Activated CD4-positive, alpha-beta T cell treated with anti-CD3 and anti-CD28 coated beads, Interleukin-2, amount 50 U/mL, for 1 hour (primary cell): ENCODE data around the gene RAB11A.

ENCODE experiments used
- DNase-seq: peaks from one replicate; pipeline ENCODE4 v3.0.0-alpha.2; 2020

Gene RAB11A

DNA sequence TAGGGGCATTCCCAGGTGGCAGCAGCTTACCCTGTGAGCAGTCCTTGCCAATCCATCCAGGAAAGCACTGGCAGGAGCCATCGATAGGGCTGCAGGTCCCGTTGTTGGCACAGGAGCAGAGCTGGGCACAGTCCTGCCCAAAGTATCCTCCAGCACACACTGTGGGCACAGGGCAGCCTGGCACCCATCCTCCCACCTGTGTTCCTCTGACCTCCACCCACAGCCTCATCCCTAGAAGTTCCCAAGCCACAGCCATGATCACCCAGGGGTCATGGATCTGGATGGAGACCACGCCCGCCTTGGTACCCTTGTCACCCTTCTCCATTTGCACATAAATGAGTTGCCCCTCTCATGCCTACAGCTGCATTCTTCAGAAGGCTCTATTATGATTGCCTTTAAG is 48.6 kb downstream of the RAB11A start:
- no peak for DNase-seq

DNA sequence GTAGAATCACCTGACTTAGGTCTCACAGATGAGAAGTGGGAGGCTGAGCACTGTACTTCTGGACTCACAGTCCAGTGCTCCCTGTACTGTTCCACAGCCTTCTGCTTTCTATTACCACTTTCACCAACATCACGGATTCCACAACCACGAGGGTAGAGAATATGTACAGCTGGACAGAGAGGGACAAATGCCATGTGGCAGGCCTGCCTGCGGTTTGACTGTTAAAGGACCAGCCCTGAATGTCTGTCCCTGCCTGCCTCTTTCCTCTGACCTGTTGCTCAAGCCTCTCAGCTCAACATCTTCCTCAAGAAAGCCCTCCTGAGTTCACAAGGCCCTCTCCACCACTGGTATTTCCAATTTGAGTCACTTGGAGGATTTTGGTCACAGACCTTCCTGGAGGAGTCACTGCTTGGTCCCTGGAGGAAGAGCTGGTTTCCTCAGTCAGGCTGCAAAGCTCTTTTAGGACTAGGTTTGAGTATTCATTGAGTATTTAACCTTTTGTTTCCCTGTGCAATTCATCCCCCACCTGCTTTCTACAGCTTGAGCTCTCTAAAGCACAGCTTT is 49.1 kb downstream of the RAB11A start:
- DNase-seq, result no peak

DNA sequence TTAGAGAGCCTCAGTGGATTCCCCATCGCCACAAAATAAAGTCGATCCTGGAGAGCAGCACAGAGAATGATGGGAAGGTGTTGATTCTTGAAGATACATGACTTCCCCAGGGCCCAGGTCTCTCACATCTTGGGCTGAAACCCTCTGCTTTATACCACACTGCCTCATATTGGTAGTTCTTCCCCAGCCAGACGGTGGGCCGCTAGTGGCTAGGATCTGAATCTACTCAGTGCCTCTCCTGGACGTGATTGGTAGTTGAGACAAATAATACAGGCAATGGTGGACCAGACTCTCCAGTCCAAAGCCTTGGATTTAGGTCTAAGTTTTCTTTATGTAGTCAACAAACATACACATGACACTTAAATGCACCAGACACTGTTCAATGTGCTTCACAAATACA is 49.7 kb downstream of the RAB11A start:
- no peak for DNase-seq

DNA sequence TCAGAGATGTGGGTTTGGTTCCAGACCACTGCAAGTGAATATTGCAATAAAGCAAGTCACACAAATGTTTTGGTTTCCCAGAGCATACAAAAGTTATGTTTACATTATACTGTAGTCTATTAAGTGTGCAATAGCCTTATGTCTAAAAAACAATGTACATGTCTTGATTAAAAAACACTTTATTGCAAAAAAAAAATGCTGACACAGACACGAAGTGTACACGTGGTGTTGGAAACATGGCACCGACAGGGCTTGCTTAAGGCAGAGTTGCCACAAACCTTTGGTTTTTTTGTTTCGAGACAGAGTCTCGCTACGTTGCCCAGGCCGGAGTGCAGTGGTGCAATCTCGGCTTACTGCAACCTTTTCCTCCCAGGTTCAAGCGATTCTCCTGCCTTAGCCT is 50.1 kb downstream of the RAB11A start:
- DNase-seq, result no peak

DNA sequence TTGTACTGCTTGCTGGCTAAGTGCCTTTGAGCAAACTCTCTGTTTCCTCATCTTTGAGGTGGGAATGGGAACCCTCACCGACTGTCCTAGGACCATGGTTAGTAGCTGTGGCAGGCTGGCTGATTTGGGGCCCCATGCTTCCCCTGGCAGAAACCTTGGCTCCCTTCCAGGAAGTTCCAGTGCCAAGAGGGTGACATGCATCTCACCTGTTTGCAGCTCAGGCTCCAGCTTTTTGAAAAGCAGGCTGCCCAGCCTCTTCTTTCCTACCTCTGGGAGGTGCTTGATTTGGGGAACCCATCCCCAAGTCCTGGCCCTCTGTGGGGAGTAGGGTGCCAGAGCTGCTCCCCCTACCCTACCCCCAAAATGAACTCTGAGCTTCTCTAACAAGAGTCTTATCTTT is 50.8 kb downstream of the RAB11A start:
- no peak for DNase-seq

DNA sequence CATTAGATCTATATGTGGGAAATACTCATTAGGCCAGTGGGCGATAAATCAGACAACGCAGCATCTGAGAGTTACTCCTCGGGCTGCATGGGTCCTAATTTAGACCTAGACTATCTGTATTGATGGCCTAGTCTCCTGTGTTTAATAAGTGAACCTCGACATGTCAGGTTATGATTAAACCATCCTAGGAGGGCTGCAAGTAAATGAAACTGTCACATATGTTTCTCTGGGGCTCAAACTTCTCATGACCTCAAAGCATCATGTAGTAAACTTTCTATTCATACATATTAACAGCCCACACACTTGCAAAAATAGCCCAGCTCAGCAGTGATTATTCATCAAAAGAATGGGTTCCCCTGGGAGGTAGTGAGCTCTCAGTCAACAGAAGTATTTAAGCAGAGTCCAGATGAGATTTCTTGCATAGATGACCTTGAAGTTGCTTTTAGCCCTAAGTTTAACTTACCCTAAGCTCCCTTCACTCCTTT is 51.6 kb downstream of the RAB11A start:
- DNase-seq, result no peak

DNA sequence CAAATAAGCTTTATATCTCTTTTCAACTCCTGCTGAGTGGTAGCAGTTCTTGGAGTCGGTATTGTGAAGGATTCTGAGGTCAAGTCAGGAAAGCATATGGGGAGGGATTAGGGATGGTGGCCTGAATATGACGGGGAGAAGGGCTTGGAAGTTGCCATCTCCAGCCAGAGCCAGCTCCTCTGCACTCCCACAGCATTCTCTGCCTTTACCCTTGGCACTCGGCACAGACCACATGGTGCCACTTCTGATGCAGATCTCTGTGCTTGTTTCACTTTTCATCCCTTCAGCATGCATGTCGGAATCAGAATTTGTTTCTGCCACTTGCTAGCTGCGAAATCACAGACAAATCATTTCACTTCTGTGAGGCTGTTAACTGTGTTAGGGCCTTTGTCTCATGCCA is 52.5 kb downstream of the RAB11A start:
- DNase-seq, result no peak

DNA sequence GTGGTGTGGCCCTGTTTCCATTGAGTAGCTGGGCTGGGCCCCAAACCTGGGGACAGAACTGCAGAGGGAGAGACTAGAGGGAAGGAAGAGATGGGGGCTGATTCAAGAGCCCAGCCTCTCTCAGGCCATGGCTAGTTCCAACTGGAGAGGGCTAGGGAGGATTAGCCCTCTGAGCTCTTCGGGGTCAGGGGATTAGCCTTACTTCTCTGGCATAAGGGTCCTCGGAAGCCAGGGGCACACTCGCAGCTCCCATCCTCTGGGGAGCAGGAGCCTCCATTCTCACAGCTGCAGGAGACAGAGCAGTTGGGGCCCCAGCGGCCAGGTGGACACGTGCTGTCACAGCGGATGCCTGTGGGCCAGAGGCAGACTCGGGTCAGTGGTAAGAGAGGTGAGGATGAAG is 53.3 kb downstream of the RAB11A start:
- DNase-seq, result no peak

DNA sequence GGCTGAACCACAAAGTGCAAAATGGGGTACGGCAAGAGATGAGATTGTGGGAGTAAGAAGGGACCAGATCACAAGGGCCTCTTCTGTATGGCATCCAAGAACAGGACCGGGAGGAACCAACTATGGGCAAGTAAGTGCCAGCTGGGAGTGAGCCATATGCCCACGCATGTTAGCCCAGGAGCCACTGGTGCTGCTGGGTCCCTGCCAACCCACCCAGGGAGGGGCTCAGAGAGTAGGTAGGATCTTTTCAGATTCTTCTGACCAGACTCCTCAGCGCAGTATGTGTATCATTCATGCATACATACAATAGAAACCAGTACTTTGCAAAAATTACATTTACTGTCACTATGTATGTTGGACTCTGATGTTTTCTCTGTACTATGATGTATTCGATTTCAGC is 54.0 kb downstream of the RAB11A start:
- no peak for DNase-seq

DNA sequence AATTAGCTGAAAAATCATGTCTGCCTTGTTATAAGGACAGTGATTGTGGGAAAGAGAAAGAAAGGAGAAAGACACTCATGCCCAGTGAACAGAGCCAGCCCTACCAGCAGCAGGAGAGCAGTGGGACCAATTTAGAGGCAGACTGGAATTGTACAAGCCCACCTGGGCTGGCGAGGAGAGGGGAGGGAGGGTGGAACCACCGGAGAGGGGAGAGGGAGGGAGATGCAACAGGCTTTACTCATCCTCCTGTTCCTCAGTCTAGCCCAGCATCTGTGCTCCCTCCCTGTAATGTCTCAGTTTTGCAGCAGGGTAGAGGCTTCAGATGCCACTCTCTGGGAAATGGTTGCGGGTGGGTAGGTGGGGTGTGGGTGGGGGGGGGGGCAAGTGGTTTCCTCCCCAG is 54.7 kb downstream of the RAB11A start:
- DNase-seq, result no peak

DNA sequence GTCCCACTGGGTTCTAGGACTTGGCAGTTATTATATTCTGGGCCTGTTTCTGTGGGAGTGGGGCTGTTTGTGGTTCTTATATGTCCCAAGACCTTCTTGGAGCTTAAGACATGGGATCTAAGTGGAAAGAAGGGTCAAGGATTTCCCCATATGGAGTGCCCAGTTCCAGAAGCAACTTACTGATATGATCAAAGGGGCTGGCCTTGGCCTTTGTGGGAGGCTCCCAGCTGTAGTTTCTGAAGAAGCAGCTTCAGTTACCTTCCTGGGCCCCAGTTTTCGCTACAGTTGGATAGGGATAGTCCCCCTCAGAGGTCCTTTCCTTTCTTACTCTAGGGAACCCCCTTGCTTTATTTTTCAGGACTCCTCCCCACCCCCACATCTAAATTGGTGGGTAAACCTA is 56.0 kb downstream of the RAB11A start:
- DNase-seq, result no peak

DNA sequence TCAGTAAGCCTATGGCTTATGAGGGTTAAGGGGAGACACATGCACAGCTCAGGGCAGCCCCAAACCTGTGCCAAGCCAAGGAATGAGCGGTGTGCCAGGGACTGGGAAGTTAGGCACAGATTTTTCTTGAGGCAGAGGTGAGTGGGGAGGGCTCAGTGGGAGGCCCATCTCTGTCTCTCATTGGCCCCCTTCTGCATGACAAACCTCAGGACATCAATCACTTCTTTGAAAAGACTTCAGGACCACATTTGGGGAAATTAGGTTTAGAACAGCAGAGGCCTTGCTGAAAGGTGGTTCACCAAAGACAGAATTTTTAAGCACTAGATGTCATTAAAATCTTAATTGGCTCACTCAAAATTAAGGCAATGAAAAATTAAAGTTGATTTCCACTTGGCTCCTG is 57.2 kb downstream of the RAB11A start:
- no peak for DNase-seq

DNA sequence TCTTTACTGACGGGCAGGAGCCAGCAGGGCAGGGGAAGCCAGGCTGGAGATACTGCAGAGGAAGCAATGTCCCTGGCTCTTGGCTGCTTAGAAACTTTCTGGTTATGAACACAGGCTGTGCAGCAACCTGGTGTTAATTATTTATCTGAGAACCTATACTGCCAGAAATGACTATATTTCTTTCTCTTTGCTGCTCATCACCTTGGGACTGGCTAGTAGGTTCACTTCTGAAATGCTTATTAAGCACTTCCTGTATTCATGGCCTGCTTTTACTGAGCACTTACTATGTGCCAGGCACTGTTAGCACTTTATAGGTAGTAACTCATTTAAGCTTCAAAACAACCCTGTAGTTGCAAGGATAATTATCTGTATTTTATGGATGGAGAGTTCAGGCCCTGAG is 57.6 kb downstream of the RAB11A start:
- DNase-seq, result no peak

DNA sequence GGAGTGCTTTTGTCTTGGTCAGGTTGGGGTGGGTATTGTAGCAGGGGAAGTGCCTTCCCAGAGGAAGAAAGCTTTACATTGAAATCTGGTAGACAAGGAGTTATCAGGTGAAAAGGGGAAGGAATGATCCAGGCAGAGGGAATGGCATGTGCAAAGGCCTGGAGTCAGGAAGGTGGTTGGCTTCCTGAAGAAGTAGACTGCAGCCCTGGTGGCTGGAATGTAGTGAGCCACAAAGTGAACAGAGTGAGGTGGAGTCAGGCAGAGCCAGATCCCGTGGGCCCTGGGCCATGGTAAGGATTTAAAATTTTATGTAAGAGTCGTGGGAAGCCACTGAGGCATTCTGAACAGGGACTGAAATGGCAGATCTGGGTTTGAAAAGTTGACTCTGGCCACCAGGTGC is 58.3 kb downstream of the RAB11A start:
- DNase-seq, result no peak

DNA sequence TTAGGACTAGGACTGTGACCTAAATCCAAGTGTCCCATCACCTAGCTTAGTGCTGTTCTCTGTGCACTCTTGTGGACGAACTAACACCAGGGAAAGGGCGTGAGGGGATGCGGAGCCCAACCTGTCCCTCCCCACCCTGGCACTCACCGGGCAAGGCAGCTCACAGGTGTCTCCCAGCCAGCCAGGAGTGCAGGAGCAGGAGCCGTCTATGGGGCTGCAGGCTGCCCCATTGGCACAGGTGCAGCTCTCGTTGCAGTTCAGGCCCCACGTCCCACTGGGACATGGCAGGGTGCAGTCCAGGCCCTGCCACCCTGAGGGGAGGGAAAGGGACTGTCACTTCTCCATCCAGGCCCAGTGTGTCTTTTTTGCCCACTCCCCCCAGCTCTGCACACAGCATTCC is 60.3 kb downstream of the RAB11A start:
- no peak for DNase-seq

DNA sequence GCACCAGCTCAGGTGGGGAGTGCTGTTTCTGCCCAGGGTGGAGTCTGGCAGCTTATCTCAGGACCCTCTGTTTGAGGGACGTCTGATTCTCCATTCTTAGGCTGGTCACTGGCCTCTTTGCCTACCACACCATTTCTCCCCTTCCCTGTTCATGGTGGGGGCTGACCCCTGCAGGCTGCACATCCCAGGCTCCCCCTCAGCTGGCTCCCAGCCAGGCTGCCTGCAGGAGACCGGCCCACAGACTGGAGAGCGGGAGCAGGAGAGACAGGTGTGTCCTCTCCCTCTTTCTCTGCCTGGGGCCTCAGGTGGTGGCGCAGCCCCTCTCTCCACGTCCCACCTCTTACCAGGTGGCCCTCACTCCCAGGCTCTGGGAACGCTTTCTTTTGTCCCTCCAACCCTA is 60.8 kb downstream of the RAB11A start:
- no peak for DNase-seq

DNA sequence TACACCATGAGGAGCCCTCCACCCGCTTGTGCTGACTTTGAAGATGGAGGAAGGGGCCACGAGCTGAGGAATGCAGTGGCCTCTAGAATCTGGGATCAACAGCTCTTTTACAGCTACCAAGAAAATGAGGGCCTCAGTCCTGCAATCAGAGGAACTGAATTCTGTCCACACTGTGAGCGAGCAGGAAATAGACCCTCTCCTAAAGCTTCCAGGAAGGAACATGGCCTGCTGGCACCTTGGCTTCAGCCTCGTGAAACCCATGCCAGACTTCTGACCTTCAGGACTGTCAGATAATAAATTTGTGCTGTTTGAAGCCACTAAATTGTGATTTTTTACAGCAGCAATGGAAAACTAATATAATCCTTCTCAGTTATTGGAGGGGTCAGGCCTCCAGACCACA is 61.9 kb downstream of the RAB11A start:
- DNase-seq, result no peak

DNA sequence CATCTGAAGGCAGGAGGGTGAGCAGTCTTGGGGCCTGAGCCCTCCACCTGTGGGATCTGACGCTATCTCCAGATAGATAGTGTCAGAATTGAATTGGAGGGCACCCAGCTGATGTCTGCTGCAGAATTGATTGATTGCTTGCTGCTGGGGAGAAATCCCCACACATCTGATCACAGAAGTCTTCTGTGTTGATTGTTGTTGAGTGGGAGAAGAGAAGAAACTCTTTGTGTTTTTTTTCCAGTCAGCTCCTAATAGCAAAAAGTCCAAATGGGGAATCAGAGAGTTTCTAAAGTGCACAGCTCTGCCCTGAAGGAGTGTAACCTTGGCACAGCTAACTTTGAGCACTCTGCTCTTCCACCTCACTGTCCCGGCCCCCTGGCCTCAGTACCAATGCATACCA is 66.1 kb downstream of the RAB11A start:
- DNase-seq, result no peak

DNA sequence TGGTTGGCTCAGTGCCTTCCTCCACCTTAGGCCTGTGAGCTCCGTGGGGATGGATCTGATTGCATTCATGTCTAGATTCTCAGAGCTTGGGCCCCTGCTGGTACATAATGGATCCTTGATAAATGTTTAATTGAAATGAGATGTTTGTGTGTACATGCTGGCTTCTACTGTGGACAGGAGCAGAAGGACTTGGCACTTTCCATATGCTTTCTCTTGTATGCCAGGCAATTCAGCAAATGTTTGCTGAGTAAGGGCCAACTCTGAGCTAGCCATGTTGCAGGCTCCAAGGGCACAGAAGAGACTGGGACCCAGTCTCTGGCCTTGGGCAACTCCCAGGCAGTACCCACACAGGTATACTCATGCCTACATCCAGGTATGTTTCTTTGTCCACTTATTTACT is 67.0 kb downstream of the RAB11A start:
- DNase-seq, result no peak

DNA sequence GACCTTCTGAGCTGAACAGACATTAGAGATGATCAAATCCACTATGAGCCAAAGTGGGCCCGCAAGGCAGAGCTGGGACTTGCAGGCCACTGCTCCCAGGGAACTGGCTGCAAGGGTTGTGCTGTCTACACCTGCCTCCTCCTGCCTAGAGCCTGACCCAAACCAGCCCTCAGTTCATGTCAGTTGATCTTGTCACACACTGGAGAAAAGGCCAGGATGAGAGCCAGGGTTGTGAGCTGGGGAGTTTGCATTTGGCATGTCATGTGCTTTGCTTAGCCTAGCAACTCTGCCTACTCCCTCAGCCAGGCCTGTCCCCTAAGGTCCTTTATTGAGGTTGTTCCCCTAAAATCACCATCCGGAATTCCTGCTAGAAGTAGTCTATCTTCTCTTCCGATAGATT is 67.8 kb downstream of the RAB11A start:
- no peak for DNase-seq

DNA sequence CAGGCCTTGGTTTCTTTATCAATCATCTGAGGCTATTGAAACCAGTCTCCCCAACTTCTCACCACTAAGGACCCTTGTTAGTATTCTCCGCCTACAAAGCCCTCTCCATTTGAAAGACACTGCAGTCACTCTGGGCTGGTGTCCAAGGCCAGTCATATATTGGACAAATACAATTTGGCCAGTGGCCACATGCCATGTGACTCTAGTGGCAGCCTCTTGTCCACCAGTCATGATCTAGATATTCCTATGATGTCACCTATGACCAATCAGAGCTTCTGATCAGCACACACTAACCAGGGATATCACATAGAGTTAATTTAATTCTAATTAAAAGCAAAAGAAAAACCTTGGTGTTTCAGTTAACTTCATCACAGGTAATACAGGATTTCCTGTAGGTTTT is 68.2 kb downstream of the RAB11A start:
- DNase-seq, result no peak

DNA sequence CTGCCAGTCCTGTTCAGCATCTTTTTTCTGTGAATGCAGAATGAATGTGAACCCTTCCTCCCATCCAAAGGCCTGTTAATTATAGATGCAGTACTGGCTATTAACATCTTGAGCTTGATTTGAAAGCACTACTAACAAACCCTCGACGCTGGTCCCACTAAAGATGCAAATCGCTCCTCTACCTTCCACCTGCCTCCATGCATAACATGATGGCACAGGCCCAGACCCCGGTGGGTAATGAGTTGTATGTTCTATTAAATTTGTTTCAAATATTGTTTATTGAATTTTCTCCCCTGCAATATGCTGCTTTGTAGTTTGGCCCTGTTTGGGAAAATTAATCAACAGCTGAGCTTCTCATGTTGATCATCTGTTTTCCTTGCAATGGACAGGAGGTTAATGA is 69.3 kb downstream of the RAB11A start:
- no peak for DNase-seq

DNA sequence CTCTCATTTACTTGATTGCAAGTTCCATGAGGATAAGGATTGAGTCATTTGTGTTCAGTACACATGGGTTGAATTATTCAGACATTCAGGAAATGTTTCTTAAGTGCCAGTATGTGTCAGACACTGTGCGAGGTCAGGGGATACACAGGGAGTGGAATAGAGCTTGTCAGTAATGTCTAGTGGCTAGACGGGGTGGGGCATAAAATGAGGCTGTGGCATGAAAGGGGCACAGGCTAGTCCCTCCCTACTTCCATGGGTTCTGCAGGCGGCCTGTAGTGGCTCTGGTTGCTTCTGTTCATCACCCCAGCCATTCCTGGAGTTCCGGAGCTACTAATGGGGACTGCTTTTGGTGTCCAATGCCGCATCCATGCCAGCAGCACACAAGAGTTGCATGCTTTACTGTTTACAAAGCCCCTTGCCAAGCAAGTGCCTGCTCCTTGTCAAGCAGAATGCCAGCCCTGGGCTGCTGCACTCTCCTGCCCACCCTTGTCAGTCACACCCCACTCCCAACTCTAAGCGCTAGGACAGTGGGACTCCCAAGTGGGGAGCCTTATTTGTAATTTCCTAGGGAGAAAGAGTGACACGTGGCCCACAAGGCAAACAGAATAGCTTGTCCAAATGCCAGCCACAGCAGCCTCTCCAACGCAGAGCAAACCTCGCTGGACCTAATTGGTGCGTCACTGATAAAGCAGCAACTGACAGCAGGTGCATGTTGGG is 70.8 kb downstream of the RAB11A start:
- no peak for DNase-seq

DNA sequence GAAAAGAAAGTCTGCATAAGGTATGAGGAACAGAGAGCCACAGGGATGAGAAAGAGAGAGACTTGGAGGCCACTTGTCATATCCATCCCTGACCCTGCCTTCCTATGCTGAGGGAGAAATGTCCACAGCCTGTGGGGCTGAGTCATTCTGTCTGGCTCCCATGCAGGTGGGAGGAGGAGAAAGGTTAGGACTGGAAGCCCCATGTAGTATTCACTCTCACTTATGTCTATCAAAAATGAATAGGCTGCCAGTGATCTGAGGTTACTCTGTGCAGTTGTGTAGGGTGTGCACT is 71.3 kb downstream of the RAB11A start:
- no peak for DNase-seq
